Measurements from ENCODE around the gene CYTH2. TPM values are rescaled to one million over a fixed set of nuclear protein-coding genes. Genes with fewer than 3 reads are reported as not detected.
"Not testable (repeated sequence)": the region's sequence is repeated elsewhere in the genome, so short reads cannot be mapped to it uniquely, and the experiment has no call there.

Gene CYTH2
- total and polyA plus RNA-seq, 8 donors = 25.4 to 54.2 (median 31.5) TPM

GRCh38 chr19:48484931-48485612, 15.9 kb downstream of the CYTH2 start:
- peaks cover 0 to 8% (median 3%) of the 10 kb centered on the region in 3 donors for H3K4me1 ChIP-seq
- FAIRE-seq (no peak), DNase-seq (peak in 1 of 6 donors; percentile 52), ATAC-seq (no peak)
- H3K9me3 ChIP-seq = no peaks in the 10 kb centered on the region
- TF ChIP-seq, protein P1, sequence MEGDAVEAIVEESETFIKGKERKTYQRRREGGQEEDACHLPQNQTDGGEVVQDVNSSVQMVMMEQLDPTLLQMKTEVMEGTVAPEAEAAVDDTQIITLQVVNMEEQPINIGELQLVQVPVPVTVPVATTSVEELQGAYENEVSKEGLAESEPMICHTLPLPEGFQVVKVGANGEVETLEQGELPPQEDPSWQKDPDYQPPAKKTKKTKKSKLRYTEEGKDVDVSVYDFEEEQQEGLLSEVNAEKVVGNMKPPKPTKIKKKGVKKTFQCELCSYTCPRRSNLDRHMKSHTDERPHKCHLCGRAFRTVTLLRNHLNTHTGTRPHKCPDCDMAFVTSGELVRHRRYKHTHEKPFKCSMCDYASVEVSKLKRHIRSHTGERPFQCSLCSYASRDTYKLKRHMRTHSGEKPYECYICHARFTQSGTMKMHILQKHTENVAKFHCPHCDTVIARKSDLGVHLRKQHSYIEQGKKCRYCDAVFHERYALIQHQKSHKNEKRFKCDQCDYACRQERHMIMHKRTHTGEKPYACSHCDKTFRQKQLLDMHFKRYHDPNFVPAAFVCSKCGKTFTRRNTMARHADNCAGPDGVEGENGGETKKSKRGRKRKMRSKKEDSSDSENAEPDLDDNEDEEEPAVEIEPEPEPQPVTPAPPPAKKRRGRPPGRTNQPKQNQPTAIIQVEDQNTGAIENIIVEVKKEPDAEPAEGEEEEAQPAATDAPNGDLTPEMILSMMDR (IDR thresholded peaks at IDR 0.05) = no peak
- intact Hi-C loops (cut with DNase I) = loop anchor here in 1 of 3 donors (5.0 kb wide), 1 partner anchor 102 kb away; no protein-coding TSS in a partner anchor
- 74 to 87% methylated on average over 35 to 36 of the region's 37 CpGs for WGBS, 2 donors
- no peak overlapping the region for H3K4me3 ChIP-seq
- H3K27ac ChIP-seq = no peak overlapping the region
- H3K27me3 ChIP-seq = no peaks in the 10 kb centered on the region
- no peaks in the 10 kb centered on the region for H3K36me3 ChIP-seq

GRCh38 chr19:48486706-48487105, 17.5 kb downstream of the CYTH2 start:
- not testable (repeated sequence) for H3K9me3 ChIP-seq, H3K27ac ChIP-seq, H3K27me3 ChIP-seq, H3K4me3 ChIP-seq, DNase-seq, H3K36me3 ChIP-seq, H3K4me1 ChIP-seq, ATAC-seq, FAIRE-seq
- intact Hi-C loops (cut with DNase I) = loop anchor here in 1 of 3 donors (5.0 kb wide), 1 partner anchor 101 kb away; no protein-coding TSS in a partner anchor
- WGBS, 2 donors = 79 to 81% methylated on average over 10 of the region's 10 CpGs

GRCh38 chr19:48487544-48487943, 18.4 kb downstream of the CYTH2 start:
- no peak for DNase-seq
- TF ChIP-seq, protein P1 (IDR thresholded peaks at IDR 0.05) = no peak
- 66 to 80% methylated on average over 6 of the region's 6 CpGs for WGBS, 2 donors
- intact Hi-C loops (cut with DNase I) = loop anchor here in 1 of 3 donors (5.0 kb wide), 1 partner anchor 100 kb away; no protein-coding TSS in a partner anchor
- no peaks in the 10 kb centered on the region for H3K36me3 ChIP-seq
- FAIRE-seq = no peak
- ATAC-seq = no peak
- no peak overlapping the region for H3K4me3 ChIP-seq
- no peaks in the 10 kb centered on the region for H3K27me3 ChIP-seq
- H3K27ac ChIP-seq = peak overlapping the region in 3 of 4 donors; percentile 26 to 55 (median 46)
- H3K9me3 ChIP-seq = no peaks in the 10 kb centered on the region
- H3K4me1 ChIP-seq = peaks cover 0 to 3% (median 0%) of the 10 kb centered on the region in 3 donors

DNA sequence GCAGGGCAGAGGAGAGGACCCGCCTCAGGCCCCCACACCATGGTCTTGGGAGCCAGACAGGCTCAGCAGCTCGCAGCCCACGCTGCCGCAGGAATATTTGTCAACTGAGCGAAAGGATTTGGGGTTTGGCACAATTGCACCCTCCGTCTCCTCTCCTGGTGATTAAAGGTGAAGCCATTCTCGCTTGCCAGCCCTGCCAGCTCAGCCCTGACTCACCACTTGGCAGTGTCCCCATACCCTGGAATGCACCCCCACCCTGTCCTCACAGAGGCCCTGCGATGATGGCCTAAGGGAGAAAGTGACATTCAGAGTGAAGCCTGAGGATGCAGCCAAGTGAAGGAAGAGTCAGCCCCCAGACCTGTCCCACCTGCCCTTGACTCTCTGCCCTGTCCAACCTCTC, 18.8 kb downstream of the CYTH2 start:
- Histone ChIP-seq H3K36me3 (no peaks in the 10 kb centered on the region), H3K9me3 (no peaks in the 10 kb centered on the region), H3K27me3 (no peaks in the 10 kb centered on the region), H3K27ac (peak overlapping the region in 3 of 4 donors; percentile 26 to 55 (median 46)), H3K4me3 (no peak overlapping the region), H3K4me1 (peaks cover 0 to 3% (median 0%) of the 10 kb centered on the region in 3 donors)
- DNase-seq (peak in 5 of 6 donors; percentile 70 to 89 (median 76)), ATAC-seq (peak in 3 of 4 donors; percentile 34 to 36 (median 34)), FAIRE-seq (no peak)
- intact Hi-C loops (cut with DNase I) = loop anchor here in 1 of 3 donors (5.0 kb wide), 1 partner anchor 99 kb away; no protein-coding TSS in a partner anchor
- TF ChIP-seq, protein P1 (IDR thresholded peaks at IDR 0.05) = no peak
- 49 to 50% methylated on average over 8 of the region's 8 CpGs for WGBS, 2 donors

GRCh38 chr19:48488478-48488877, 19.3 kb downstream of the CYTH2 start:
- 61 to 67% methylated on average over 7 of the region's 7 CpGs for whole genome bisulfite sequencing, 2 donors
- not testable (repeated sequence) for H3K4me3 ChIP-seq, H3K4me1 ChIP-seq, FAIRE-seq, DNase-seq, H3K36me3 ChIP-seq, H3K27me3 ChIP-seq, H3K9me3 ChIP-seq, ATAC-seq
- H3K27ac ChIP-seq = peak overlapping the region in 3 of 4 donors; percentile 42 to 55 (median 46)
- intact Hi-C loops (cut with DNase I) = loop anchor here in 1 of 3 donors (5.0 kb wide), 1 partner anchor 99 kb away; no protein-coding TSS in a partner anchor
